T-helper 1 cell treated with Interleukin-12 subunit alpha and Interleukin-12 subunit beta and Interleukin-4 antibody, amounts not matched to agents 30 μg/mL and 1 μg/mL, for 36 hours (primary cell): ENCODE results near the gene BDNF.

Source experiments
- H3K27ac Mint-ChIP-seq: one replicate; pipeline ENCODE4 v1.8.0; 2021; ENCODE audit warnings: mild to moderate bottlenecking, mixed read lengths
- H3K27me3 Mint-ChIP-seq: one replicate; pipeline ENCODE4 v1.8.0; 2021; ENCODE audit warnings: low read depth, mixed read lengths
- H3K36me3 Mint-ChIP-seq: one replicate; pipeline ENCODE4 v1.8.0; 2021; ENCODE audit warnings: low read depth, mixed read lengths
- H3K4me1 Mint-ChIP-seq: one replicate; pipeline ENCODE4 v1.8.0; 2021; ENCODE audit warnings: low read depth, mixed read lengths
- H3K4me3 Mint-ChIP-seq: one replicate; pipeline ENCODE4 v1.8.0; 2021; ENCODE audit warnings: mild to moderate bottlenecking, moderate library complexity, mixed read lengths
- H3K9me3 Mint-ChIP-seq: one replicate; pipeline ENCODE4 v1.8.0; 2021; ENCODE audit warnings: mixed read lengths

BDNF gene

GRCh38 chr11:27663326-27663725, 36.9 kb downstream of the BDNF start:
- Mint-ChIP-seq H3K4me1 (no peaks in the 10 kb centered on the region), H3K9me3 (peaks cover under 1% of the 10 kb centered on the region), H3K4me3 (no peak overlapping the region), H3K27ac (no peak overlapping the region), H3K36me3 (no peaks in the 10 kb centered on the region), H3K27me3 (no peaks in the 10 kb centered on the region)

GRCh38 chr11:27660171-27660570, 40.1 kb downstream of the BDNF start:
- no peak overlapping the region for H3K27ac Mint-ChIP-seq
- no peaks in the 10 kb centered on the region for H3K27me3 Mint-ChIP-seq
- H3K9me3 Mint-ChIP-seq, result peaks cover 4% of the 10 kb centered on the region
- no peaks in the 10 kb centered on the region for H3K36me3 Mint-ChIP-seq
- H3K4me3 Mint-ChIP-seq, result no peak overlapping the region
- H3K4me1 Mint-ChIP-seq, result no peaks in the 10 kb centered on the region

- Mint-ChIP-seq H3K27me3 (no peaks in the 10 kb centered on the region), H3K36me3 (no peaks in the 10 kb centered on the region), H3K9me3 (peaks cover 4% of the 10 kb centered on the region), H3K27ac (no peak overlapping the region), H3K4me1 (no peaks in the 10 kb centered on the region), H3K4me3 (no peak overlapping the region)
These were observed 41.6 kb downstream of the BDNF start for GRCh38 chr11:27658535-27659236.

- Mint-ChIP-seq H3K36me3 (no peaks in the 10 kb centered on the region), H3K27ac (no peak overlapping the region)
These were observed 43.3 kb downstream of the BDNF start for GRCh38 chr11:27656806-27657483.

GRCh38 chr11:27656320-27656719, 43.9 kb downstream of the BDNF start:
- Mint-ChIP-seq H3K9me3 (peaks cover 4% of the 10 kb centered on the region), H3K27ac (no peak overlapping the region), H3K4me3 (no peak overlapping the region), H3K36me3 (no peaks in the 10 kb centered on the region), H3K27me3 (no peaks in the 10 kb centered on the region), H3K4me1 (no peaks in the 10 kb centered on the region)

More at GRCh38 chr11:27656806-27657483, 43.3 kb downstream of the BDNF start:
- H3K27me3 Mint-ChIP-seq, result no peaks in the 10 kb centered on the region
- H3K4me3 Mint-ChIP-seq, result no peak overlapping the region
- H3K9me3 Mint-ChIP-seq, result peaks cover 4% of the 10 kb centered on the region
- no peaks in the 10 kb centered on the region for H3K4me1 Mint-ChIP-seq

- H3K9me3 Mint-ChIP-seq, result peaks cover 4% of the 10 kb centered on the region
- no peak overlapping the region for H3K27ac Mint-ChIP-seq
- no peaks in the 10 kb centered on the region for H3K36me3 Mint-ChIP-seq
- H3K4me3 Mint-ChIP-seq, result no peak overlapping the region
- H3K27me3 Mint-ChIP-seq, result no peaks in the 10 kb centered on the region
- no peaks in the 10 kb centered on the region for H3K4me1 Mint-ChIP-seq
These were observed 46.1 kb downstream of the BDNF start for GRCh38 chr11:27653990-27654758.

GRCh38 chr11:27651711-27652110, 48.5 kb downstream of the BDNF start:
- Mint-ChIP-seq H3K36me3 (no peaks in the 10 kb centered on the region), H3K27ac (no peak overlapping the region), H3K9me3 (no peaks in the 10 kb centered on the region), H3K27me3 (no peaks in the 10 kb centered on the region), H3K4me3 (no peak overlapping the region), H3K4me1 (no peaks in the 10 kb centered on the region)

- Mint-ChIP-seq H3K4me3 (no peak overlapping the region), H3K9me3 (no peaks in the 10 kb centered on the region), H3K36me3 (no peaks in the 10 kb centered on the region), H3K27ac (no peak overlapping the region), H3K4me1 (no peaks in the 10 kb centered on the region), H3K27me3 (no peaks in the 10 kb centered on the region)
These were observed 49.3 kb downstream of the BDNF start for GRCh38 chr11:27650988-27651387.

- Mint-ChIP-seq H3K27me3 (no peaks in the 10 kb centered on the region), H3K4me3 (no peak overlapping the region)
These were observed 50.5 kb downstream of the BDNF start for GRCh38 chr11:27649800-27650199.

GRCh38 chr11:27648840-27649239, 51.4 kb downstream of the BDNF start:
- Mint-ChIP-seq H3K4me1 (no peaks in the 10 kb centered on the region), H3K27ac (no peak overlapping the region), H3K36me3 (no peaks in the 10 kb centered on the region), H3K27me3 (no peaks in the 10 kb centered on the region), H3K4me3 (no peak overlapping the region), H3K9me3 (no peaks in the 10 kb centered on the region)

More at GRCh38 chr11:27649800-27650199, 50.5 kb downstream of the BDNF start:
- Mint-ChIP-seq H3K4me1 (no peaks in the 10 kb centered on the region), H3K9me3 (no peaks in the 10 kb centered on the region), H3K36me3 (no peaks in the 10 kb centered on the region), H3K27ac (no peak overlapping the region)

- Mint-ChIP-seq H3K27me3 (no peaks in the 10 kb centered on the region), H3K9me3 (no peaks in the 10 kb centered on the region), H3K27ac (no peak overlapping the region), H3K4me1 (no peaks in the 10 kb centered on the region), H3K36me3 (no peaks in the 10 kb centered on the region), H3K4me3 (no peak overlapping the region)
These were observed 54.0 kb downstream of the BDNF start for GRCh38 chr11:27646051-27646818.

- H3K27me3 Mint-ChIP-seq, result no peaks in the 10 kb centered on the region
- no peaks in the 10 kb centered on the region for H3K36me3 Mint-ChIP-seq
- no peak overlapping the region for H3K27ac Mint-ChIP-seq
These were observed 57.3 kb downstream of the BDNF start for GRCh38 chr11:27642954-27643353.

GRCh38 chr11:27640954-27641353, 59.3 kb downstream of the BDNF start:
- Mint-ChIP-seq H3K36me3 (no peaks in the 10 kb centered on the region), H3K27me3 (no peaks in the 10 kb centered on the region), H3K27ac (no peak overlapping the region), H3K9me3 (no peaks in the 10 kb centered on the region), H3K4me3 (no peak overlapping the region), H3K4me1 (no peaks in the 10 kb centered on the region)

More at GRCh38 chr11:27642954-27643353, 57.3 kb downstream of the BDNF start:
- no peak overlapping the region for H3K4me3 Mint-ChIP-seq
- no peaks in the 10 kb centered on the region for H3K9me3 Mint-ChIP-seq
- no peaks in the 10 kb centered on the region for H3K4me1 Mint-ChIP-seq

- Mint-ChIP-seq H3K4me1 (no peaks in the 10 kb centered on the region), H3K4me3 (no peak overlapping the region), H3K27me3 (no peaks in the 10 kb centered on the region), H3K27ac (no peak overlapping the region), H3K9me3 (peaks cover 3% of the 10 kb centered on the region), H3K36me3 (no peaks in the 10 kb centered on the region)
These were observed 64.7 kb downstream of the BDNF start for GRCh38 chr11:27635567-27636037.
